ENCODE data around the gene NUPR1. TPM values are rescaled to one million over a fixed set of nuclear protein-coding genes. Genes with fewer than 3 reads are reported as not detected.
A peak's percentile ranks its signal among the peaks of the same experiment; 100 is the strongest.

Gene NUPR1
- total RNA-seq, 1 experiment from 2014 or later = 2.2 TPM

DNA sequence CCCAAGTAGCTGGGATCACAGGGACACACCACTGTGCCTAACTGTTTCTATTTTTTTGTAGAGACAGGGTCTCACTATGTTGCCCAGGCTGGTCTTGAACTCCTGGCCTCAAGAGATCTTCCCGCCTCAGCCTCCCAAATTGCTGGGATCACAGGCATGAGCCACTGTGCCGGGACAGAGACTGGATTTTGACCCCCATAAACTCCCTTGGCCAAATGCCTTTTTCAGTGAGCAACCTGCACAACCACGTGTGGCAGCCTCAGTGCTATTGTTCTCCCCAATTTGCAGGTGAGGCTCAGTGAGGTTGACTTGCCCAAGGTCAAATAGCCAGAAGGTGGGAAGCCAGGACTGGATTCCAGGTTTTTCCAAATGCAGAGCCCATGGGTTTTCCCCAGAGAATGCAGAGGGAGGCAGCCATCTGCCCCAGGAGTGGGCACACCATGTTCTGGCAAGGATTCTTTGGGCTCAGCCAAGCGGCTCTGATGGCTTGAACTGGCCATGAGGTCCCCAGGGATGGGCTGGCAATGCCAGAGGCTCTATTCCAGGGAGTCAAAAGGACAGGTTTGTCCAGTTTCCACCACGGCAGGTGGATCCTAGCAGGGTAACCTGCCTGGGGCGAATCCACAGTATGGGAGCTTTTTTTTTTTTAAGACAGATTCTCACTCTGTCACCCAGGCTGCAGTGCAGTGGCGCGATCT lies 33.9 kb downstream of the NUPR1 start:
- H4K20me1 ChIP-seq (ENCODE audit: insufficient read depth) = no peaks in the 10 kb centered on the region
- no peaks in the 10 kb centered on the region for H3K27me3 ChIP-seq (ENCODE audit: insufficient read depth, low read length)
- CTCF ChIA-PET = no interaction called here
- H3K9me2 ChIP-seq (ENCODE audit: insufficient read depth) = no peaks in the 10 kb centered on the region
- H3K9ac ChIP-seq (ENCODE audit: low read length) = no peak overlapping the region
- no peaks in the 10 kb centered on the region for H3K36me3 ChIP-seq (ENCODE audit: control insufficient read depth in 1 of 2, insufficient read depth in 2 of 2, low read length in 2 of 2)
- DNase-seq (ENCODE audit: low read depth, low spot score) (no peak), ATAC-seq (no peak)
- intact Hi-C loops (cut with micrococcal nuclease) = no loop called here
- TF ChIP-seq FOSL1 (IDR thresholded peaks at IDR 0.05; ENCODE audit: low read depth) (no peak), POLR2A (IDR thresholded peaks at IDR 0.05; ENCODE audit: borderline replicate concordance, extremely low read depth, insufficient read depth, insufficient read length) (no peak), SRF (IDR thresholded peaks at IDR 0.05; ENCODE audit: low read depth) (no peak), JUND (IDR thresholded peaks at IDR 0.05) (no peak), SP1 (IDR thresholded peaks at IDR 0.05; ENCODE audit: low read depth) (no peak)
- TF ChIP-seq, protein P1, sequence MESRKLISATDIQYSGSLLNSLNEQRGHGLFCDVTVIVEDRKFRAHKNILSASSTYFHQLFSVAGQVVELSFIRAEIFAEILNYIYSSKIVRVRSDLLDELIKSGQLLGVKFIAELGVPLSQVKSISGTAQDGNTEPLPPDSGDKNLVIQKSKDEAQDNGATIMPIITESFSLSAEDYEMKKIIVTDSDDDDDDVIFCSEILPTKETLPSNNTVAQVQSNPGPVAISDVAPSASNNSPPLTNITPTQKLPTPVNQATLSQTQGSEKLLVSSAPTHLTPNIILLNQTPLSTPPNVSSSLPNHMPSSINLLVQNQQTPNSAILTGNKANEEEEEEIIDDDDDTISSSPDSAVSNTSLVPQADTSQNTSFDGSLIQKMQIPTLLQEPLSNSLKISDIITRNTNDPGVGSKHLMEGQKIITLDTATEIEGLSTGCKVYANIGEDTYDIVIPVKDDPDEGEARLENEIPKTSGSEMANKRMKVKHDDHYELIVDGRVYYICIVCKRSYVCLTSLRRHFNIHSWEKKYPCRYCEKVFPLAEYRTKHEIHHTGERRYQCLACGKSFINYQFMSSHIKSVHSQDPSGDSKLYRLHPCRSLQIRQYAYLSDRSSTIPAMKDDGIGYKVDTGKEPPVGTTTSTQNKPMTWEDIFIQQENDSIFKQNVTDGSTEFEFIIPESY (IDR thresholded peaks at IDR 0.05; ENCODE audit: extremely low read depth, insufficient replicate concordance, low read length) = no peak
- BruUV-seq (replicated peaks) = no TSS peak
- H3K4me3 ChIP-seq (replicated peaks in 1 of 2; ENCODE audit: low read depth in 1 of 2, low read length in 2 of 2) = no peak overlapping the region
- no peaks in the 10 kb centered on the region for H3K79me2 ChIP-seq (ENCODE audit: insufficient read depth, low read length)
- no peak overlapping the region for H2AFZ ChIP-seq (ENCODE audit: low read depth, low read length, poor library complexity, severe bottlenecking)
- POLR2A ChIA-PET = no interaction called here
- no peak overlapping the region for H3K27ac ChIP-seq (ENCODE audit: low read depth, low read length)
- H3K4me1 ChIP-seq (ENCODE audit: control insufficient read depth in 1 of 2, insufficient read depth in 2 of 2, low read length in 2 of 2) = peaks cover 18 to 31% of the 10 kb centered on the region in 2 experiments
- RAD21 ChIA-PET (ENCODE audit: low non-redundant PET in 1 of 2, low total read pairs in 2 of 2, uncharacterized antibody in 2 of 2, unreplicated experiment in 2 of 2) = no interaction called here
- H3K4me2 ChIP-seq (ENCODE audit: low read length) = no peak overlapping the region
- H3K9me3 ChIP-seq (ENCODE audit: control insufficient read depth in 1 of 2, insufficient read depth in 1 of 2, low read depth in 1 of 2, low read length in 2 of 2) = no peaks in the 10 kb centered on the region

DNA sequence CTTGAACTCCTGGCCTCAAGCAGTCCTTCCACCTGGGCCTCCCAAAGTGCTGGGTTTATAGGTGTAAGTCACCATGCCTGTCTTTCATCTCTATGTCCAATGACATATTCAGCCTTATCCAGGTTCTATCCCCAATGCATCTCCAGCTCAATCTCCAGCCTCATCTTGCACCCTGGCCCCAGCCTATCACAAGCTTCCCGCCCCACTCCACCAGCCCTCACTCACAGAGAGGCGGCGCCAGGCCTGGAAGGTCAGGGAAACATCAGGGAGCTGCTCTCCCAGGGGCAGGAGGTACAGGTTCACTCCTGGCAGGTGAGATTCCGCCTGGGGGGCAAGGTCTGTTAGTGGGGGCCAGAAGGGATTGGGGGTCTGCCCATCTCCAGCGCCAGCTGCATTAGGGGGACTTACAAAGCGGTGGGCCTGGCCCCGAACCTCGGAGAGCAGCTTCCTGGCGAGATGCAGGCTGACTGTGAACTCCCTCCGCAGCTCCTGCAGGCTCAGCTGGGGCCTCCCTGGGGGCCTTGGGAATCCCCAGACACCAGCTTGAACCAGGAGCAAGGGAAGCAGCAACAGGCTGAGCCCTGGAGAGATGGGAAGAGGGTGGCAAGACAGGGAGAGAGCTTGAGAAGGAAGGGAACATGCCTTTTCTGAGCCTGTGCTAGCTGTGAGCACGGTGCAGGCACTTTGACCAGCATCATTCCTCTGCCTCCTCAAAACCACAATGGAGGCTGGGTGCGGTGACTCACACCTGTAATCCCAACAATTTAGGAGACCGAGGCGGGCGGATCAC lies 35.1 kb downstream of the NUPR1 start:
- Histone ChIP-seq H4K20me1 (ENCODE audit: insufficient read depth) (no peaks in the 10 kb centered on the region), H3K27me3 (ENCODE audit: insufficient read depth, low read length) (no peaks in the 10 kb centered on the region), H3K9ac (ENCODE audit: low read length) (no peak overlapping the region), H3K79me2 (ENCODE audit: insufficient read depth, low read length) (no peaks in the 10 kb centered on the region), H3K9me3 (ENCODE audit: control insufficient read depth in 1 of 2, insufficient read depth in 1 of 2, low read depth in 1 of 2, low read length in 2 of 2) (no peaks in the 10 kb centered on the region), H3K27ac (ENCODE audit: low read depth, low read length) (no peak overlapping the region; the same call in 1 of the 2 replicates), H3K4me3 (replicated peaks in 1 of 2; ENCODE audit: low read depth in 1 of 2, low read length in 2 of 2) (no peak overlapping the region), H2AFZ (ENCODE audit: low read depth, low read length, poor library complexity, severe bottlenecking) (no peak overlapping the region), H3K4me2 (ENCODE audit: low read length) (peak overlapping the region; percentile 47), H3K9me2 (ENCODE audit: insufficient read depth) (no peaks in the 10 kb centered on the region), H3K4me1 (ENCODE audit: control insufficient read depth in 1 of 2, insufficient read depth in 2 of 2, low read length in 2 of 2) (peaks cover 18 to 31% of the 10 kb centered on the region in 2 experiments), H3K36me3 (ENCODE audit: control insufficient read depth in 1 of 2, insufficient read depth in 2 of 2, low read length in 2 of 2) (no peaks in the 10 kb centered on the region)
- BruUV-seq (replicated peaks) = no TSS peak
- ChIA-PET CTCF (no interaction called here), POLR2A (no interaction called here), RAD21 (ENCODE audit: low non-redundant PET in 1 of 2, low total read pairs in 2 of 2, uncharacterized antibody in 2 of 2, unreplicated experiment in 2 of 2) (no interaction called here)
- intact Hi-C loops (cut with micrococcal nuclease) = no loop called here
- ATAC-seq (peak; percentile 51; the same call in 1 of the 2 replicates), DNase-seq (ENCODE audit: low read depth, low spot score) (peak; percentile 29)
- TF ChIP-seq, protein P2, sequence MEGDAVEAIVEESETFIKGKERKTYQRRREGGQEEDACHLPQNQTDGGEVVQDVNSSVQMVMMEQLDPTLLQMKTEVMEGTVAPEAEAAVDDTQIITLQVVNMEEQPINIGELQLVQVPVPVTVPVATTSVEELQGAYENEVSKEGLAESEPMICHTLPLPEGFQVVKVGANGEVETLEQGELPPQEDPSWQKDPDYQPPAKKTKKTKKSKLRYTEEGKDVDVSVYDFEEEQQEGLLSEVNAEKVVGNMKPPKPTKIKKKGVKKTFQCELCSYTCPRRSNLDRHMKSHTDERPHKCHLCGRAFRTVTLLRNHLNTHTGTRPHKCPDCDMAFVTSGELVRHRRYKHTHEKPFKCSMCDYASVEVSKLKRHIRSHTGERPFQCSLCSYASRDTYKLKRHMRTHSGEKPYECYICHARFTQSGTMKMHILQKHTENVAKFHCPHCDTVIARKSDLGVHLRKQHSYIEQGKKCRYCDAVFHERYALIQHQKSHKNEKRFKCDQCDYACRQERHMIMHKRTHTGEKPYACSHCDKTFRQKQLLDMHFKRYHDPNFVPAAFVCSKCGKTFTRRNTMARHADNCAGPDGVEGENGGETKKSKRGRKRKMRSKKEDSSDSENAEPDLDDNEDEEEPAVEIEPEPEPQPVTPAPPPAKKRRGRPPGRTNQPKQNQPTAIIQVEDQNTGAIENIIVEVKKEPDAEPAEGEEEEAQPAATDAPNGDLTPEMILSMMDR (IDR thresholded peaks at IDR 0.05 in 2 of 3, conservative IDR thresholded peaks at IDR 0.05 in 1 of 3; ENCODE audit: borderline replicate concordance in 1 of 3, insufficient read depth in 1 of 3, low read depth in 2 of 3, low read length in 2 of 3) = no peak
- TF ChIP-seq FOSL1 (IDR thresholded peaks at IDR 0.05; ENCODE audit: low read depth) (no peak), TCF7L2 (IDR thresholded peaks at IDR 0.05; ENCODE audit: borderline replicate concordance, extremely low read depth, insufficient read depth, insufficient read length) (no peak), CBX3 (IDR thresholded peaks at IDR 0.05; ENCODE audit: low read depth) (no peak), ZNF274 (IDR thresholded peaks at IDR 0.05; ENCODE audit: low read depth, low read length) (no peak), ELF1 (IDR thresholded peaks at IDR 0.05; ENCODE audit: borderline replicate concordance, low read depth) (no peak)
- TF ChIP-seq, protein P3, sequence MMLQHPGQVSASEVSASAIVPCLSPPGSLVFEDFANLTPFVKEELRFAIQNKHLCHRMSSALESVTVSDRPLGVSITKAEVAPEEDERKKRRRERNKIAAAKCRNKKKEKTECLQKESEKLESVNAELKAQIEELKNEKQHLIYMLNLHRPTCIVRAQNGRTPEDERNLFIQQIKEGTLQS (IDR thresholded peaks at IDR 0.05) = no peak

Data from HCT116 (cell line).